NOMO-1 (cell line): ENCODE data around the gene COPS3.
"Not testable (repeated sequence)": the region's sequence is repeated elsewhere in the genome, so short reads cannot be mapped to it uniquely, and the experiment has no call there.

ENCODE experiments used
- DNase-seq, 2 experiments: peaks; one replicate each; lab custom pipeline; 2025; ENCODE audit not compliant: unreplicated experiment in 2 of 2; lab: John Stamatoyannopoulos, UW

The COPS3 gene

GRCh38 chr17:17303010-17303846, 22.2 kb upstream of the COPS3 start, which contains the start of gene NT5M:
Gene NT5M (plus strand): TSS chr17:17303373. CDS start chr17:17303551, 178 bp downstream.
- DNase-seq: peak; percentile 80 to 85

GRCh38 chr17:17301659-17302058, 20.6 kb upstream of the COPS3 start:
- not testable (repeated sequence) for DNase-seq

GRCh38 chr17:17300624-17301568, 19.9 kb upstream of the COPS3 start:
- DNase-seq: no peak

GRCh38 chr17:17298108-17298507, 17.1 kb upstream of the COPS3 start:
- no peak for DNase-seq

- DNase-seq: no peak
Measured at GRCh38 chr17:17297217-17297616, 16.2 kb upstream of the COPS3 start.

- no peak for DNase-seq
Measured at GRCh38 chr17:17295141-17295540, 14.1 kb upstream of the COPS3 start.

- no peak for DNase-seq
Measured at GRCh38 chr17:17289701-17290100, 8.7 kb upstream of the COPS3 start.

GRCh38 chr17:17289086-17289485, 8.0 kb upstream of the COPS3 start:
- no peak for DNase-seq

GRCh38 chr17:17285951-17286350, 4.9 kb upstream of the COPS3 start:
- DNase-seq: no peak

- peak in 1 of 2 experiments; percentile 10 for DNase-seq
Measured at GRCh38 chr17:17279316-17279715, 1.7 kb downstream of the COPS3 start.

GRCh38 chr17:17277431-17277830, 3.6 kb downstream of the COPS3 start:
- not testable (repeated sequence) for DNase-seq

GRCh38 chr17:17275971-17276370, 5.1 kb downstream of the COPS3 start:
- peak; percentile 51 to 84 for DNase-seq

- DNase-seq: no peak
Measured at GRCh38 chr17:17269926-17270773, 10.9 kb downstream of the COPS3 start.

GRCh38 chr17:17264430-17264829, 16.6 kb downstream of the COPS3 start:
- no peak for DNase-seq

- DNase-seq: no peak
Measured at GRCh38 chr17:17258998-17259397, 22.0 kb downstream of the COPS3 start.

- DNase-seq: no peak
Measured at GRCh38 chr17:17258011-17258410, 23.0 kb downstream of the COPS3 start.

- DNase-seq: no peak
Measured at GRCh38 chr17:17256316-17256715, 24.7 kb downstream of the COPS3 start.

- not testable (repeated sequence) for DNase-seq
Measured at GRCh38 chr17:17255689-17256088, 25.4 kb downstream of the COPS3 start.

- no peak for DNase-seq
Measured at GRCh38 chr17:17254036-17254435, 27.0 kb downstream of the COPS3 start.

- no peak for DNase-seq
Measured at GRCh38 chr17:17253406-17253805, 27.6 kb downstream of the COPS3 start.
